ENCODE results near the gene WNT6. TPM values are rescaled to one million over a fixed set of nuclear protein-coding genes. Genes with fewer than 3 reads are reported as not detected.
A peak's percentile ranks its signal among the peaks of the same experiment; 100 is the strongest.

Gene WNT6
- polyA plus RNA-seq, 3 donors, result 0.10 to 0.27 (median 0.15) TPM

- DNase-seq (ENCODE audit: low read depth in 3 of 3, low spot score in 2 of 3), result no peak
Observed at GRCh38 chr2:218856167-218856895, 3.3 kb upstream of the WNT6 start.

GRCh38 chr2:218856896-218857243 is 2.7 kb upstream of the WNT6 start:
- DNase-seq (ENCODE audit: low read depth in 3 of 3, low spot score in 2 of 3), result no peak

GRCh38 chr2:218857371-218858137 is 2.1 kb upstream of the WNT6 start:
- no peak for DNase-seq (ENCODE audit: low read depth in 3 of 3, low spot score in 2 of 3)

- no peak for DNase-seq (ENCODE audit: low read depth in 3 of 3, low spot score in 2 of 3)
Observed at GRCh38 chr2:218858138-218858445, 1.5 kb upstream of the WNT6 start.

GRCh38 chr2:218858671-218859555 is 692 bp upstream of the WNT6 start:
- DNase-seq (ENCODE audit: low read depth in 3 of 3, low spot score in 2 of 3), result no peak

- no peak for DNase-seq (ENCODE audit: low read depth in 3 of 3, low spot score in 2 of 3)
Observed at GRCh38 chr2:218859988-218860831, 605 bp downstream of the WNT6 start.

- peak in 2 of 3 donors; percentile 59 to 67 for DNase-seq (ENCODE audit: low read depth in 3 of 3, low spot score in 2 of 3)
Observed at GRCh38 chr2:218860950-218861381, 1.4 kb downstream of the WNT6 start.

GRCh38 chr2:218861645-218862318 is 2.2 kb downstream of the WNT6 start:
- DNase-seq (ENCODE audit: low read depth in 3 of 3, low spot score in 2 of 3), result no peak

- DNase-seq (ENCODE audit: low read depth in 3 of 3, low spot score in 2 of 3), result no peak
Observed at GRCh38 chr2:218863021-218863520, 3.5 kb downstream of the WNT6 start.

GRCh38 chr2:218865396-218865795 is 5.8 kb downstream of the WNT6 start:
- no peak for DNase-seq (ENCODE audit: low read depth in 3 of 3, low spot score in 2 of 3)

- no peak for DNase-seq (ENCODE audit: low read depth in 3 of 3, low spot score in 2 of 3)
Observed at GRCh38 chr2:218865999-218866398, 6.4 kb downstream of the WNT6 start.

- no peak for DNase-seq (ENCODE audit: low read depth in 3 of 3, low spot score in 2 of 3)
Observed at GRCh38 chr2:218867900-218868299, 8.3 kb downstream of the WNT6 start.

GRCh38 chr2:218869064-218869463 is 9.5 kb downstream of the WNT6 start:
- no peak for DNase-seq (ENCODE audit: low read depth in 3 of 3, low spot score in 2 of 3)

- DNase-seq (ENCODE audit: low read depth in 3 of 3, low spot score in 2 of 3), result no peak
Observed at GRCh38 chr2:218870984-218871344, 11.4 kb downstream of the WNT6 start.

- DNase-seq (ENCODE audit: low read depth in 3 of 3, low spot score in 2 of 3), result no peak
Observed at GRCh38 chr2:218871345-218872302, 12.0 kb downstream of the WNT6 start.

- no peak for DNase-seq (ENCODE audit: low read depth in 3 of 3, low spot score in 2 of 3)
Observed at GRCh38 chr2:218872645-218873358, 13.2 kb downstream of the WNT6 start.

- DNase-seq (ENCODE audit: low read depth in 3 of 3, low spot score in 2 of 3), result no peak
Observed at GRCh38 chr2:218873359-218874194, 14.0 kb downstream of the WNT6 start.
